C4-2B (cell line): ENCODE data around the gene SYCE3.

Experiments used
- ZFX ChIP-seq: fragments of 450-650 bp; IDR thresholded peaks from 2 replicates; pipeline ENCODE4 v1.6.1; 2017
- TF ChIP-seq, protein P1 (sequence below): fragments of 450-650 bp; conservative IDR thresholded peaks from 2 replicates; pipeline ENCODE4 v1.5.1; 2017; ENCODE audit warnings: mild to moderate bottlenecking

DNA sequence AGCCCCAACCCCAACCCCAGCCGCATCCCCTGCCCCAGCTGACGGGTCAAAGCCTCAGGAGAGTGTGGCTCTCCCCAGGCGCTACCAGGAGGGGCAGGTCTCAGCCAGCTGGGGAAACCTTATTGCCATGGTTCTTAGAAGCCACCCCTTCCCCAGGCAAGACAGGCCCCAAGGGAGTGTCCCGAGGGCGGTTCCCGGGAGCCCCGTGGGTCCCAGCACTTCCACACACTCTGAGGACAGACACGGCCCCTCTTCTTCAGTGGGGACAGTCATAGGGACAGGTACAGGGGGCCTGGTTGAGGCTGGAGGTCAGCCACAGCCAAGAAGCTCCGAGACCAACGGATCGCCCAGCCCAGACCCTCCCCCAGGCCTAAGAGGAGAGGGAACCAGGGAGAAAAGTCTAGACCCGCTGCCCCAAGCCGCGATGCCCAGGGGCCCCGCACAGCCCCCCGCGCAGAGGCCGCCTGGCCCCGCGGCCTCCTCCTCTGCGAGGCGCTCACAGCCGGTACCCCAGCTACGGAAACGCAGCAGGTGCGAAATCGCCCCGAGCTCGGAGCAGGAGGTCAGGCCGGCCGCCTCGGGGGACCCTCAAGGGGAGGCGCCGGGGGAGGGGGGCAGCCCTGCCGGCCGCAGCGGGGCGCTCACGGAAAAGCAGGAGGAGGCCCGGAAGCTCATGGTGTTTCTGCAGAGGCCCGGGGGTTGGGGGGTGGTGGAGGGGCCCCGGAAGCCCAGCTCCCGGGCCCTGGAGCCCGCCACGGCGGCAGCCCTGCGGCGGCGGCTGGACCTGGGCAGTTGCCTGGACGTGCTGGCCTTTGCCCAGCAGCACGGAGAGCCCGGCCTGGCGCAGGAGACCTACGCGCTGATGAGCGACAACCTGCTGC lies 14.4 kb downstream of the SYCE3 start:
- TF ChIP-seq, protein P1, sequence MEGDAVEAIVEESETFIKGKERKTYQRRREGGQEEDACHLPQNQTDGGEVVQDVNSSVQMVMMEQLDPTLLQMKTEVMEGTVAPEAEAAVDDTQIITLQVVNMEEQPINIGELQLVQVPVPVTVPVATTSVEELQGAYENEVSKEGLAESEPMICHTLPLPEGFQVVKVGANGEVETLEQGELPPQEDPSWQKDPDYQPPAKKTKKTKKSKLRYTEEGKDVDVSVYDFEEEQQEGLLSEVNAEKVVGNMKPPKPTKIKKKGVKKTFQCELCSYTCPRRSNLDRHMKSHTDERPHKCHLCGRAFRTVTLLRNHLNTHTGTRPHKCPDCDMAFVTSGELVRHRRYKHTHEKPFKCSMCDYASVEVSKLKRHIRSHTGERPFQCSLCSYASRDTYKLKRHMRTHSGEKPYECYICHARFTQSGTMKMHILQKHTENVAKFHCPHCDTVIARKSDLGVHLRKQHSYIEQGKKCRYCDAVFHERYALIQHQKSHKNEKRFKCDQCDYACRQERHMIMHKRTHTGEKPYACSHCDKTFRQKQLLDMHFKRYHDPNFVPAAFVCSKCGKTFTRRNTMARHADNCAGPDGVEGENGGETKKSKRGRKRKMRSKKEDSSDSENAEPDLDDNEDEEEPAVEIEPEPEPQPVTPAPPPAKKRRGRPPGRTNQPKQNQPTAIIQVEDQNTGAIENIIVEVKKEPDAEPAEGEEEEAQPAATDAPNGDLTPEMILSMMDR, result no peak
- no peak for TF ChIP-seq ZFX
